Liver (tissue), 9 donors: ENCODE measurements around the gene EMP1. TPM values are rescaled to one million over a fixed set of nuclear protein-coding genes. Genes with fewer than 3 reads are reported as not detected.

ENCODE experiments used
- DNase-seq: peaks from one replicate; pipeline ENCODE4 v3.0.0-alpha.2; 2017; ENCODE audit warnings: low spot score
- H3K27ac ChIP-seq, 2 donors: one replicate each; pipeline ENCODE4 v1.7.0; 2013; ENCODE audit warnings: inconsistent platforms in 2 of 2, low read length in 2 of 2, control low read depth in 1 of 2, low read depth in 1 of 2, mild to moderate bottlenecking in 1 of 2
- H3K27me3 ChIP-seq, 4 donors: one replicate each; pipeline versions ENCODE4 v1.6.1 to v1.7.0; 2013; ENCODE audit warnings: low read length in 3 of 4, inconsistent platforms in 1 of 4, mild to moderate bottlenecking in 1 of 4, moderate library complexity in 1 of 4; ENCODE audit not compliant: control insufficient read depth in 4 of 4, insufficient read depth in 4 of 4
- H3K36me3 ChIP-seq, 4 donors: one replicate each; pipeline versions ENCODE4 v1.6.1 to v1.7.0; 2013; ENCODE audit warnings: low read length in 3 of 4, mild to moderate bottlenecking in 3 of 4, low read depth in 1 of 4, moderate library complexity in 1 of 4; ENCODE audit not compliant: control insufficient read depth in 4 of 4, insufficient read depth in 3 of 4
- H3K4me1 ChIP-seq, 4 donors: one replicate each; pipeline versions ENCODE4 v1.6.1 to v1.7.0; 2013; ENCODE audit warnings: low read length in 3 of 4, mild to moderate bottlenecking in 3 of 4, moderate library complexity in 1 of 4; ENCODE audit not compliant: control insufficient read depth in 4 of 4, insufficient read depth in 4 of 4
- H3K4me3 ChIP-seq, 3 donors: one replicate each; pipeline versions ENCODE4 v1.6.1 to v1.7.0; 2013; ENCODE audit warnings: low read length in 3 of 3, control low read depth in 1 of 3, low read depth in 1 of 3, mild to moderate bottlenecking in 1 of 3
- H3K9ac ChIP-seq, 2 donors: one replicate each; pipeline ENCODE4 v1.7.0; 2013; ENCODE audit warnings: low read length in 2 of 2, mild to moderate bottlenecking in 2 of 2, moderate library complexity in 2 of 2, control low read depth in 1 of 2, low read depth in 1 of 2
- H3K9me3 ChIP-seq, 4 donors: one replicate each; pipeline versions ENCODE4 v1.6.1 to v1.7.0; 2013; ENCODE audit warnings: low read length in 3 of 4; ENCODE audit not compliant: control insufficient read depth in 4 of 4
- FOXA1 ChIP-seq: IDR thresholded peaks from 2 replicates; pipeline ENCODE4 v1.6.1; 2016; ENCODE audit warnings: antibody characterized with exemption
- FOXA2 ChIP-seq: IDR thresholded peaks from 2 replicates; pipeline ENCODE4 v1.6.1; 2016; ENCODE audit warnings: antibody characterized with exemption
- HNF4A ChIP-seq, 2 donors: conservative IDR thresholded peaks; 2 replicates each; pipeline ENCODE4 v1.6.1; 2016; ENCODE audit warnings: antibody characterized with exemption in 2 of 2, mild to moderate bottlenecking in 2 of 2
- HNF4G ChIP-seq: IDR thresholded peaks from 2 replicates; pipeline ENCODE4 v1.6.1; 2016; ENCODE audit warnings: antibody characterized with exemption
- JUND ChIP-seq, 2 donors: IDR thresholded peaks; 2 replicates each; pipeline ENCODE4 v1.6.1; 2016; ENCODE audit warnings: antibody characterized with exemption in 2 of 2
- NR2F2 ChIP-seq: IDR thresholded peaks from 2 replicates; pipeline ENCODE4 v1.6.1; 2016; ENCODE audit warnings: antibody characterized with exemption
- RAD21 ChIP-seq, 2 donors: IDR thresholded peaks; 2 replicates each; pipeline ENCODE4 v1.6.1; 2016; ENCODE audit warnings: antibody characterized with exemption in 2 of 2, mild to moderate bottlenecking in 2 of 2
- RXRA ChIP-seq, 2 donors: IDR thresholded peaks; 2 replicates each; pipeline ENCODE4 v1.6.1; 2017 to 2018; ENCODE audit warnings: antibody characterized with exemption in 2 of 2, mild to moderate bottlenecking in 1 of 2
- SP1 ChIP-seq: IDR thresholded peaks from 2 replicates; pipeline ENCODE4 v1.6.1; 2018; ENCODE audit warnings: antibody characterized with exemption, mild to moderate bottlenecking
- TAF1 ChIP-seq: conservative IDR thresholded peaks from 2 replicates; pipeline ENCODE4 v1.6.1; 2016; ENCODE audit warnings: antibody characterized with exemption, mild to moderate bottlenecking
- YY1 ChIP-seq: IDR thresholded peaks from 2 replicates; pipeline ENCODE4 v1.6.1; 2016; ENCODE audit warnings: antibody characterized with exemption, mild to moderate bottlenecking
- WGBS: extraction: QIAGEN DNeasy Blood & Tissue Kit; methylation state at CpG from one replicate; pipeline ENCODE4 v1.1.7; 2013; 5-methylcytosine and 5-hydroxymethylcytosine counted together
- polyA plus RNA-seq, 2 donors: library from polyadenylated mRNA; stranded (reverse) in 1 of 2; unstranded in 1 of 2; fragments of 200-250 nt in 1 of 2; fragments of >200 nt in 1 of 2; fragmentation: Nextera tagmentation in 1 of 2; extraction: Ambion mirVana in 1 of 2; gene quantifications; one replicate each; pipeline versions ENCODE4 v1.2.1 to v1.2.3, GENCODE V29; 2013 to 2015
- total RNA-seq, 2 donors: library from RNA; depleted of rRNA; stranded (reverse); fragments of >200 nt; gene quantifications; one replicate each; pipeline ENCODE4 v1.2.3, GENCODE V29; 2014
- TF ChIP-seq, protein P1 (sequence below): IDR thresholded peaks from 2 replicates; pipeline ENCODE4 v1.6.1; 2016; ENCODE audit warnings: antibody characterized with exemption
- TF ChIP-seq, protein P2 (sequence below): fragments of 150-350 bp; IDR thresholded peaks from 2 replicates; pipeline ENCODE4 v1.5.1; 2017; ENCODE audit warnings: improper control_type of control experiment, low read depth, low read length; ENCODE audit not compliant: missing input control
- TF ChIP-seq, protein P3 (sequence below): IDR thresholded peaks from 2 replicates; pipeline ENCODE4 v1.6.1; 2016; ENCODE audit warnings: antibody characterized with exemption
- donor health status: healthy.
- donor health status: healthy.
- donor health status: healthy.
- donor health status: healthy.
- donor health status: healthy.

Gene EMP1
- total and polyA plus RNA-seq, 4 donors = 1.6 to 5.6 (median 3.6) TPM

DNA sequence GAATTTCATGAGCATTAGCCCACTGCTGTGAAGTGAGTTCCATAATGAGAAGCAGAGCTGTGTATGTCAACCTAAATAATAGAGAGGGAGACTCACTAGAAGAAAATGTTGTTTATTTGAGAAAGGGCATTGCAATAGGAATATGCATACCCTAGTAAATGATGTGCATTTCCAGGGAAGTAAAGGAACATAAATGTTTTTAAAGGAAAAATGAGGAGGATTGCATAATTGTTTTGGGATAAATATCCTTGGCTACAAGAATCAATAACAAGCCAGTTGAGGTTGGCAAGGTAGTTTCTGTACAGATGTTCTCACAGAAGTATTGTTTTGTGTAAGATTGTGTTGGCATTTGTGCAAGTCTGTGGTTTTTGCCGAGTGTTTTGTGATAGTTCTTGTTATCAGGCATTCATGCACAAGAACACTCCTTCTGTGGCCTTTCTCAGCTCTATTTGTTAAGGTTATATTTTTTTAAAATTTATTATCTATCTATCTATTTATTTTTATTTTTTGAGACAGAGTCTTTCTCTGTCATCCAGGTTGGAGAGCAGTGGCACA, 47.1 kb downstream of the EMP1 start:
- H3K9me3 ChIP-seq = no peaks in the 10 kb centered on the region
- H3K27ac ChIP-seq = no peak overlapping the region
- 67% methylated on average over 1 of the region's 1 CpG for WGBS
- TF ChIP-seq TAF1 (no peak), YY1 (no peak), FOXA2 (no peak)
- DNase-seq = no peak
- H3K4me3 ChIP-seq = no peak overlapping the region
- H3K9ac ChIP-seq = no peak overlapping the region
- no peaks in the 10 kb centered on the region for H3K27me3 ChIP-seq
- no peaks in the 10 kb centered on the region for H3K36me3 ChIP-seq
- no peaks in the 10 kb centered on the region for H3K4me1 ChIP-seq

DNA sequence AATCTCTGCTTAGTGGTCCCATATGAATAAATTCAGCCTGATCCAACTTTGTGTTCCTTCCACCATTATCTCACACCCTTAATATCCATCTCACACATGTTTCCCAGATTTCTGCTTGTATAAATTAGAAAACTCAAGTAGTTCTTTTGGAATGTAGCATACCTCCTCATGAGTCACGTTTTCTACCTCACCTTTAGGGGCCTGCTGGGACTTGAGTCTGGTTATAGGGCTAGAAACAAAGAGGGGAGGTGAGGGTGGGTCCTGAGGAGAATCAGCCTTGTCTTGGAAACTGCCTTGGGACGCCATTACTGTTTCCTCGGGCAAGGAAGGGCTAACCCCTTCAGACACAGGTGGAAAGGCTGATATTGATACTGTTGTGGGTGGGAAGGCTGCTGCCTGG, 51.1 kb downstream of the EMP1 start:
- Histone ChIP-seq H3K9me3 (no peaks in the 10 kb centered on the region), H3K4me3 (no peak overlapping the region), H3K9ac (no peak overlapping the region), H3K36me3 (no peaks in the 10 kb centered on the region), H3K27ac (no peak overlapping the region), H3K4me1 (no peaks in the 10 kb centered on the region), H3K27me3 (no peaks in the 10 kb centered on the region)
- WGBS = 86% methylated on average over 3 of the region's 3 CpGs
- DNase-seq = no peak
- TF ChIP-seq, protein P1, sequence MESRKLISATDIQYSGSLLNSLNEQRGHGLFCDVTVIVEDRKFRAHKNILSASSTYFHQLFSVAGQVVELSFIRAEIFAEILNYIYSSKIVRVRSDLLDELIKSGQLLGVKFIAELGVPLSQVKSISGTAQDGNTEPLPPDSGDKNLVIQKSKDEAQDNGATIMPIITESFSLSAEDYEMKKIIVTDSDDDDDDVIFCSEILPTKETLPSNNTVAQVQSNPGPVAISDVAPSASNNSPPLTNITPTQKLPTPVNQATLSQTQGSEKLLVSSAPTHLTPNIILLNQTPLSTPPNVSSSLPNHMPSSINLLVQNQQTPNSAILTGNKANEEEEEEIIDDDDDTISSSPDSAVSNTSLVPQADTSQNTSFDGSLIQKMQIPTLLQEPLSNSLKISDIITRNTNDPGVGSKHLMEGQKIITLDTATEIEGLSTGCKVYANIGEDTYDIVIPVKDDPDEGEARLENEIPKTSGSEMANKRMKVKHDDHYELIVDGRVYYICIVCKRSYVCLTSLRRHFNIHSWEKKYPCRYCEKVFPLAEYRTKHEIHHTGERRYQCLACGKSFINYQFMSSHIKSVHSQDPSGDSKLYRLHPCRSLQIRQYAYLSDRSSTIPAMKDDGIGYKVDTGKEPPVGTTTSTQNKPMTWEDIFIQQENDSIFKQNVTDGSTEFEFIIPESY = no peak
- TF ChIP-seq FOXA2 (no peak), TAF1 (no peak), YY1 (no peak), RXRA (IDR thresholded peaks at IDR 0.05) (no peak), FOXA1 (no peak), NR2F2 (no peak), HNF4A (conservative IDR thresholded peaks at IDR 0.05) (no peak), SP1 (no peak)
- TF ChIP-seq, protein P2, sequence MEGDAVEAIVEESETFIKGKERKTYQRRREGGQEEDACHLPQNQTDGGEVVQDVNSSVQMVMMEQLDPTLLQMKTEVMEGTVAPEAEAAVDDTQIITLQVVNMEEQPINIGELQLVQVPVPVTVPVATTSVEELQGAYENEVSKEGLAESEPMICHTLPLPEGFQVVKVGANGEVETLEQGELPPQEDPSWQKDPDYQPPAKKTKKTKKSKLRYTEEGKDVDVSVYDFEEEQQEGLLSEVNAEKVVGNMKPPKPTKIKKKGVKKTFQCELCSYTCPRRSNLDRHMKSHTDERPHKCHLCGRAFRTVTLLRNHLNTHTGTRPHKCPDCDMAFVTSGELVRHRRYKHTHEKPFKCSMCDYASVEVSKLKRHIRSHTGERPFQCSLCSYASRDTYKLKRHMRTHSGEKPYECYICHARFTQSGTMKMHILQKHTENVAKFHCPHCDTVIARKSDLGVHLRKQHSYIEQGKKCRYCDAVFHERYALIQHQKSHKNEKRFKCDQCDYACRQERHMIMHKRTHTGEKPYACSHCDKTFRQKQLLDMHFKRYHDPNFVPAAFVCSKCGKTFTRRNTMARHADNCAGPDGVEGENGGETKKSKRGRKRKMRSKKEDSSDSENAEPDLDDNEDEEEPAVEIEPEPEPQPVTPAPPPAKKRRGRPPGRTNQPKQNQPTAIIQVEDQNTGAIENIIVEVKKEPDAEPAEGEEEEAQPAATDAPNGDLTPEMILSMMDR = no peak
- TF ChIP-seq, protein P3, sequence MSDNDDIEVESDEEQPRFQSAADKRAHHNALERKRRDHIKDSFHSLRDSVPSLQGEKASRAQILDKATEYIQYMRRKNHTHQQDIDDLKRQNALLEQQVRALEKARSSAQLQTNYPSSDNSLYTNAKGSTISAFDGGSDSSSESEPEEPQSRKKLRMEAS = no peak

DNA sequence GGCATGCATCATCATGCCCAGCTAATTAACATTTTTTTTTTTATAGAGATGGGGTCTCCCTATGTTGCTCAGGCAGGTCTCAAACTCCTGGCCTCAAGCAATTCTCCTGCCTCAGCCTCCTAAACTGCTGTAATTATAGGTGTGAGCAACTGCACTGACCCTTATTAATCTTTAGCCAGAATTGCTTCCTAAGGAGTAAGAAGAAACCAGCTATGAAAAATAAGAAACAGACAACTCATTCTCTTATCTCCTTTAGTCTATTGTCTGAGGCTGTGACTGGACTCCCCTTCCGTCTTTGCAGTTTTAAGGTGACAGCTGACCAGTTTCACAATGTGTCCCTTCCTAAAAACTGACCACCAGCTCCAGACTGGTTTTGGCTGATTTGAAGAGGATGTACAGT, 52.4 kb downstream of the EMP1 start:
- Histone ChIP-seq H3K9ac (no peak overlapping the region), H3K27ac (no peak overlapping the region), H3K36me3 (no peaks in the 10 kb centered on the region), H3K4me1 (no peaks in the 10 kb centered on the region), H3K4me3 (no peak overlapping the region), H3K9me3 (no peaks in the 10 kb centered on the region), H3K27me3 (no peaks in the 10 kb centered on the region)
- DNase-seq = no peak
- TF ChIP-seq JUND (IDR thresholded peaks at IDR 0.05) (no peak), FOXA2 (no peak), RAD21 (IDR thresholded peaks at IDR 0.05) (no peak), HNF4G (no peak), NR2F2 (no peak), HNF4A (conservative IDR thresholded peaks at IDR 0.05) (no peak), FOXA1 (no peak)
- TF ChIP-seq, protein P3 = no peak
- 78% methylated on average over 1 of the region's 1 CpG for WGBS
